Smooth muscle cell (in vitro differentiated cells): ENCODE data around the gene IGF1. TPM values are rescaled to one million over a fixed set of nuclear protein-coding genes. Genes with fewer than 3 reads are reported as not detected.
"Not testable (repeated sequence)": the region's sequence is repeated elsewhere in the genome, so short reads cannot be mapped to it uniquely, and the experiment has no call there.

Source experiments
- DNase-seq: peaks from one replicate; lab custom pipeline; 2025; ENCODE audit not compliant: unreplicated experiment; lab: John Stamatoyannopoulos, UW
- H2AFZ ChIP-seq: fragments of 200-600 bp; sonication (generic); 2 replicates; pipeline ENCODE4 v1.6.0; 2016; ENCODE audit warnings: antibody characterized with exemption, low read depth, mild to moderate bottlenecking
- H3F3A ChIP-seq: fragments of 200-600 bp; sonication (generic); 2 replicates; pipeline ENCODE4 v1.6.0; 2017; ENCODE audit warnings: antibody characterized with exemption, low read depth
- H3K27ac ChIP-seq: fragments of 200-600 bp; sonication (generic); 2 replicates; pipeline ENCODE4 v1.5.1; 2016; ENCODE audit warnings: low read depth, mild to moderate bottlenecking
- H3K27me3 ChIP-seq: fragments of 200-600 bp; sonication (generic); 2 replicates; pipeline ENCODE4 v1.6.1; 2016; ENCODE audit warnings: low read depth, mild to moderate bottlenecking
- H3K36me3 ChIP-seq: fragments of 200-600 bp; sonication (generic); 2 replicates; pipeline ENCODE4 v1.5.1; 2016; ENCODE audit warnings: low read depth
- H3K4me1 ChIP-seq: fragments of 200-600 bp; sonication (generic); 2 replicates; pipeline ENCODE4 v1.5.1; 2016; ENCODE audit warnings: low read depth
- H3K4me2 ChIP-seq: fragments of 200-600 bp; sonication (generic); 2 replicates; pipeline ENCODE4 v1.6.0; 2016; ENCODE audit warnings: mild to moderate bottlenecking
- H3K4me3 ChIP-seq: fragments of 200-600 bp; sonication (generic); 2 replicates; pipeline ENCODE4 v1.5.1; 2016; ENCODE audit warnings: mild to moderate bottlenecking
- H3K79me2 ChIP-seq: fragments of 200-600 bp; sonication (generic); 2 replicates; pipeline ENCODE4 v1.6.0; 2016; ENCODE audit warnings: low read depth, mild to moderate bottlenecking
- H3K9ac ChIP-seq: fragments of 200-600 bp; sonication (generic); 2 replicates; pipeline ENCODE4 v1.6.0; 2016; ENCODE audit warnings: low read depth
- H3K9me3 ChIP-seq: fragments of 200-600 bp; sonication (generic); replicated peaks from 2 replicates; pipeline ENCODE4 v1.5.1; 2016; ENCODE audit warnings: low read depth
- H4K20me1 ChIP-seq: fragments of 200-600 bp; sonication (generic); 2 replicates; pipeline ENCODE4 v1.6.0; 2016; ENCODE audit warnings: low read depth
- WGBS: methylation state at CpG from one replicate; pipeline ENCODE4 v1.1.7; 2016; ENCODE audit warnings: low lambda C conversion rate; 5-methylcytosine and 5-hydroxymethylcytosine counted together
- polyA plus RNA-seq: library from polyadenylated mRNA; unstranded; fragments of >200 nt; fragmentation: Nextera tagmentation; extraction: Ambion mirVana; gene quantifications from 2 replicates; pipeline ENCODE4 v1.2.1, GENCODE V29; 2016
- total RNA-seq: library from RNA; depleted of rRNA; stranded (reverse); fragments of >200 nt; gene quantifications from 2 replicates; pipeline ENCODE4 v1.2.3, GENCODE V29; 2014
- TF ChIP-seq, protein P1 (sequence below): fragments of 200-600 bp; sonication (generic); IDR thresholded peaks from 2 replicates; pipeline ENCODE4 v1.5.1; 2017; ENCODE audit warnings: borderline replicate concordance, mild to moderate bottlenecking, antibody characterized with exemption; ENCODE audit not compliant: insufficient read depth, poor library complexity, severe bottlenecking

The IGF1 gene
- total and polyA plus RNA-seq, 2 experiments from 2014 or later: 1.3 to 8.9 TPM

DNA sequence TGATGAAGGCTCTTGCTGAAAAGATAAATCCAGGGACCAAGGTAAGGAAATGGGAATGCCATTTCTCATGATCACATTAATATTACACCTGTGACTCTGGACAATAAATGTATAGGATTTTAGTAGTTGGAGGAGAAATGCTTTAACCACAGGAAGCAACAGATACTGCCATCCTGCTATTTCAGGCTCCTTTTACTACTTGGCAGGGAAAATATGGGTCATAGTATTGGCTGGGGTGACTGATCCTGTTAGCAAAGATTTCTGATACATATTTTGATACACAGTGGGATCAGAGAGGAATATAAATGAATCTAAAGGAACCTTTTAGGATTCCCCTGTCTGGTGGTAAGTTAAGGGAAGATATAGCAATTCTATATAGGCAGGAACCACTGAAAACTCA, 115.0 kb downstream of the IGF1 start:
- Histone ChIP-seq H3K27ac (no peak overlapping the region), H3K4me1 (no peaks in the 10 kb centered on the region), H3F3A (no peaks in the 10 kb centered on the region), H3K9me3 (no peaks in the 10 kb centered on the region), H3K27me3 (no peaks in the 10 kb centered on the region), H3K4me2 (no peak overlapping the region), H3K9ac (no peak overlapping the region), H3K36me3 (no peaks in the 10 kb centered on the region), H4K20me1 (no peaks in the 10 kb centered on the region), H3K79me2 (no peaks in the 10 kb centered on the region), H3K4me3 (no peak overlapping the region), H2AFZ (no peak overlapping the region)
- TF ChIP-seq, protein P1, sequence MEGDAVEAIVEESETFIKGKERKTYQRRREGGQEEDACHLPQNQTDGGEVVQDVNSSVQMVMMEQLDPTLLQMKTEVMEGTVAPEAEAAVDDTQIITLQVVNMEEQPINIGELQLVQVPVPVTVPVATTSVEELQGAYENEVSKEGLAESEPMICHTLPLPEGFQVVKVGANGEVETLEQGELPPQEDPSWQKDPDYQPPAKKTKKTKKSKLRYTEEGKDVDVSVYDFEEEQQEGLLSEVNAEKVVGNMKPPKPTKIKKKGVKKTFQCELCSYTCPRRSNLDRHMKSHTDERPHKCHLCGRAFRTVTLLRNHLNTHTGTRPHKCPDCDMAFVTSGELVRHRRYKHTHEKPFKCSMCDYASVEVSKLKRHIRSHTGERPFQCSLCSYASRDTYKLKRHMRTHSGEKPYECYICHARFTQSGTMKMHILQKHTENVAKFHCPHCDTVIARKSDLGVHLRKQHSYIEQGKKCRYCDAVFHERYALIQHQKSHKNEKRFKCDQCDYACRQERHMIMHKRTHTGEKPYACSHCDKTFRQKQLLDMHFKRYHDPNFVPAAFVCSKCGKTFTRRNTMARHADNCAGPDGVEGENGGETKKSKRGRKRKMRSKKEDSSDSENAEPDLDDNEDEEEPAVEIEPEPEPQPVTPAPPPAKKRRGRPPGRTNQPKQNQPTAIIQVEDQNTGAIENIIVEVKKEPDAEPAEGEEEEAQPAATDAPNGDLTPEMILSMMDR: no peak
- no peak for DNase-seq

GRCh38 chr12:102364709-102365108, 115.7 kb downstream of the IGF1 start:
- H3K27ac ChIP-seq: no peak overlapping the region
- H3K79me2 ChIP-seq: no peaks in the 10 kb centered on the region
- no peaks in the 10 kb centered on the region for H4K20me1 ChIP-seq
- H2AFZ ChIP-seq: no peak overlapping the region
- TF ChIP-seq, protein P1: no peak
- WGBS: 100% methylated on average over 1 of the region's 1 CpG
- no peak overlapping the region for H3K9ac ChIP-seq
- H3K4me3 ChIP-seq: no peak overlapping the region
- H3K4me1 ChIP-seq: no peaks in the 10 kb centered on the region
- H3K27me3 ChIP-seq: no peaks in the 10 kb centered on the region
- no peak overlapping the region for H3K4me2 ChIP-seq
- H3K36me3 ChIP-seq: no peaks in the 10 kb centered on the region
- no peaks in the 10 kb centered on the region for H3K9me3 ChIP-seq
- DNase-seq: no peak
- H3F3A ChIP-seq: no peaks in the 10 kb centered on the region

DNA sequence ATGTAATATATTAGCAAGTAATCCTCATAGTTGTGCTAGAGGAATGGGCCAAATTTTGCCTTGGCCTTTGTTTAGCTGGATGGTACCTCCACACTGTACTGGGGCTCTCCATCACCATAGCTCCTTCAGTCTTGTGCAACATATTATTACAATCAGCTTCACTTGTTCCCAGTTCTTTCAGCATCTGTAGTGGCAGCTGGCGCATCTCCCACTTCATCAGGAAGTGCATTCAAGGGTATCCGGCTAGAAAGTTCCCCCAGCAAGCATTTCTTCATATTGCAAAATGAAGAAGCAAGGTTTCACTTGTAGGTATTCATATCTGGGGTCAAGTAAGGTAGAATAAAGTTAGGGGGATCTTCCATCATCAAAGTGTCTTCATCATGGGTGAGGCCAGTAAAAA, 123.7 kb downstream of the IGF1 start:
- Histone ChIP-seq H3K4me3 (no peak overlapping the region), H3F3A (no peaks in the 10 kb centered on the region), H3K9me3 (no peaks in the 10 kb centered on the region), H4K20me1 (no peaks in the 10 kb centered on the region), H3K4me1 (no peaks in the 10 kb centered on the region), H3K27me3 (no peaks in the 10 kb centered on the region), H3K9ac (no peak overlapping the region), H3K79me2 (no peaks in the 10 kb centered on the region), H3K27ac (no peak overlapping the region), H3K36me3 (no peaks in the 10 kb centered on the region), H3K4me2 (no peak overlapping the region), H2AFZ (no peak overlapping the region)
- TF ChIP-seq, protein P1: no peak
- WGBS: 96% methylated on average over 2 of the region's 2 CpGs
- DNase-seq: no peak

- H3K27ac ChIP-seq, H3K4me3 ChIP-seq, H2AFZ ChIP-seq, H3K9me3 ChIP-seq, DNase-seq, H3K9ac ChIP-seq, H3K36me3 ChIP-seq, H4K20me1 ChIP-seq, H3K4me1 ChIP-seq, H3K4me2 ChIP-seq, H3K27me3 ChIP-seq, H3F3A ChIP-seq, H3K79me2 ChIP-seq: not testable (repeated sequence)
- WGBS: 93% methylated on average over 1 of the region's 1 CpG
Observed at GRCh38 chr12:102354281-102354680, 126.1 kb downstream of the IGF1 start.
